ENCODE data around the gene PXDN.

GRCh38 chr2:1793868-1794445 is 49.6 kb upstream of the PXDN start:
- TF ChIP-seq GATA2 (IDR thresholded peaks at IDR 0.05; ENCODE audit: low read depth, low read length) (no peak), GATA3 (IDR thresholded peaks at IDR 0.05; ENCODE audit: low read depth, low read length) (no peak)
